HCT116 (cell line): ENCODE results near the gene ACKR4.

Source experiments
- ELF1 ChIP-seq: IDR thresholded peaks from 2 replicates; pipeline ENCODE4 v1.6.1; 2012; ENCODE audit warnings: low read depth, borderline replicate concordance
- EZH2 ChIP-seq: fragments of 200-600 bp; sonication (generic); IDR thresholded peaks from 2 replicates; pipeline ENCODE4 v1.6.1; 2017; ENCODE audit warnings: antibody characterized with exemption, mixed run types
- EZH2phosphoT487 ChIP-seq: fragments of 200-600 bp; IDR thresholded peaks from 2 replicates; pipeline ENCODE4 v1.6.1; 2018; ENCODE audit warnings: antibody characterized with exemption, borderline replicate concordance
- POLR2A ChIP-seq: IDR thresholded peaks from 2 replicates; pipeline ENCODE4 v1.7.0; 2011; ENCODE audit warnings: borderline replicate concordance; ENCODE audit not compliant: insufficient read depth, insufficient read length; ENCODE audit errors: extremely low read depth
- ZNF274 ChIP-seq: fragments of 200-500 bp; sonication (Bioruptor generic); IDR thresholded peaks from 2 replicates; pipeline ENCODE4 v1.6.1; 2014; ENCODE audit warnings: mild to moderate bottlenecking, low read depth, low read length, inconsistent platforms
- TF ChIP-seq, protein P1 (sequence below), 3 experiments: fragments of 200-600 bp in 1 of 3; sonication (generic) in 1 of 3; IDR thresholded peaks in 2 of 3; conservative IDR thresholded peaks in 1 of 3; 2 replicates each; pipeline ENCODE4 v1.5.1; 2012 to 2017; ENCODE audit warnings: low read depth in 2 of 3, low read length in 2 of 3, antibody characterized with exemption in 1 of 3, borderline replicate concordance in 1 of 3, control low read depth in 1 of 3, mild to moderate bottlenecking in 1 of 3, mixed read lengths in 1 of 3, mixed run types in 1 of 3, moderate library complexity in 1 of 3; ENCODE audit not compliant: insufficient read depth in 1 of 3

DNA sequence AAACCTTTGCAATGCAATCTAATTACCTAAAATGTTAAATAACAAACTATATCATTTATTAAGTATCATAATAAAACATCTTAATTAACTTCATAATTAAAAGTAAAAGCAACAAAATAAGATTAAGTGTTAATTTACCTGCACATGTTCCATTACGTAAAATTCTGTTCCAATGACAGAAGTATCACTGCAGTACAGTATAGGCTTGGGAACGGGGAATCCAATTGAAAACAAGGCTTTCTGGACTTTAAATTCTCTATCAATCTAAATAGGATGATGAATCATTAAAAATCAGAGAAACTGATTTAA is 45.4 kb downstream of the ACKR4 start:
- TF ChIP-seq ELF1 (no peak), POLR2A (no peak), EZH2 (no peak), EZH2phosphoT487 (no peak), ZNF274 (no peak)
- TF ChIP-seq, protein P1, sequence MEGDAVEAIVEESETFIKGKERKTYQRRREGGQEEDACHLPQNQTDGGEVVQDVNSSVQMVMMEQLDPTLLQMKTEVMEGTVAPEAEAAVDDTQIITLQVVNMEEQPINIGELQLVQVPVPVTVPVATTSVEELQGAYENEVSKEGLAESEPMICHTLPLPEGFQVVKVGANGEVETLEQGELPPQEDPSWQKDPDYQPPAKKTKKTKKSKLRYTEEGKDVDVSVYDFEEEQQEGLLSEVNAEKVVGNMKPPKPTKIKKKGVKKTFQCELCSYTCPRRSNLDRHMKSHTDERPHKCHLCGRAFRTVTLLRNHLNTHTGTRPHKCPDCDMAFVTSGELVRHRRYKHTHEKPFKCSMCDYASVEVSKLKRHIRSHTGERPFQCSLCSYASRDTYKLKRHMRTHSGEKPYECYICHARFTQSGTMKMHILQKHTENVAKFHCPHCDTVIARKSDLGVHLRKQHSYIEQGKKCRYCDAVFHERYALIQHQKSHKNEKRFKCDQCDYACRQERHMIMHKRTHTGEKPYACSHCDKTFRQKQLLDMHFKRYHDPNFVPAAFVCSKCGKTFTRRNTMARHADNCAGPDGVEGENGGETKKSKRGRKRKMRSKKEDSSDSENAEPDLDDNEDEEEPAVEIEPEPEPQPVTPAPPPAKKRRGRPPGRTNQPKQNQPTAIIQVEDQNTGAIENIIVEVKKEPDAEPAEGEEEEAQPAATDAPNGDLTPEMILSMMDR (IDR thresholded peaks at IDR 0.05 in 2 of 3, conservative IDR thresholded peaks at IDR 0.05 in 1 of 3; ENCODE audit: borderline replicate concordance in 1 of 3, insufficient read depth in 1 of 3, low read depth in 2 of 3, low read length in 2 of 3) = no peak
